AG09309 (cell line): ENCODE data around the gene HTT.

ENCODE experiments used
- DNase-seq: peaks from one replicate; pipeline ENCODE4 v3.0.0-alpha.2; 2010; ENCODE audit warnings: low read depth
- H3K4me3 ChIP-seq: 2 replicates; pipeline ENCODE4 v1.5.1; 2011; ENCODE audit warnings: mild to moderate bottlenecking, low read depth, low read length, moderate library complexity; ENCODE audit not compliant: control insufficient read depth
- CTCF ChIP-seq: IDR thresholded peaks from 2 replicates; pipeline ENCODE4 v1.5.1; 2011; ENCODE audit warnings: mild to moderate bottlenecking, low read depth, low read length, inconsistent platforms; ENCODE audit not compliant: insufficient read depth, control insufficient read depth; ENCODE audit errors: missing control alignments

HTT gene

DNA sequence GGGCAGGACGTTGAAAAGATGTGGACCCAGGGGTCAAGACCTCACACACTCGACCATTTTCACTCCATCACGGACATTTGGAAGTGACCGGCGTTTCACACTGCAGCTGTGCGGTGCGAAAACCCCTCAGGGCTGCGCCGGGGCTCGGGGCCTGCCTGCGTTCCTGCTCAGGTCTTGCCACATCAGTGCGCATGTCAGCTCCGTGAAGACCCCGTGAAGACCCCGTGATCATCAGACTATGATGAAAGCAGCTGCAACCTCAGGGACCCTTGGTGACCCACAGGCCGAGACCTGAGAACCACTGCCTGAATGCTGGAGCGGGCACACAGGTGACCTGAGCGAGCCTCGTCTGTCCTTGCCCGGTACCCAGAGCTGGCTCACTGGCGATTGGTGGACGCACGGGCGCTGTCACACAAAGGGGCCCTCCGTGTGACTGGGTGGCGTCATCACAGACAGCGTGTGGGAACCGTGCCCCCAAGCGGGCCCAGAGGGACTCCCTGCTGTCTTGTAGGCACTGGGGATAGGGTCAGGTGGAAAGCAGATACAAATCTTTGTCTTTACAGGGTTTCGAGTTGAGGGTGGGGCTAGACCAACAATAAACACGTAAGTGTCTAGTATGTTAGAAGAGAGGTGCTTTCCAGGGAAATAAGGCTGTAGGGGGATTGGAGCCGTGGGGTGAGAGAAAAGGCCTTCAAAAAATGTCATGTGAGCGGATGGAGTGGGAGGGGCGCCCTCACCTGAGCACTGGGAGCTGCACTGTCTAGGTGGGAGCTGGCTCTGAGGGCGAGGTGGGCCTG lies 187.1 kb downstream of the HTT start:
- no peak for DNase-seq
- H3K4me3 ChIP-seq = no peak overlapping the region
- TF ChIP-seq CTCF = no peak

DNA sequence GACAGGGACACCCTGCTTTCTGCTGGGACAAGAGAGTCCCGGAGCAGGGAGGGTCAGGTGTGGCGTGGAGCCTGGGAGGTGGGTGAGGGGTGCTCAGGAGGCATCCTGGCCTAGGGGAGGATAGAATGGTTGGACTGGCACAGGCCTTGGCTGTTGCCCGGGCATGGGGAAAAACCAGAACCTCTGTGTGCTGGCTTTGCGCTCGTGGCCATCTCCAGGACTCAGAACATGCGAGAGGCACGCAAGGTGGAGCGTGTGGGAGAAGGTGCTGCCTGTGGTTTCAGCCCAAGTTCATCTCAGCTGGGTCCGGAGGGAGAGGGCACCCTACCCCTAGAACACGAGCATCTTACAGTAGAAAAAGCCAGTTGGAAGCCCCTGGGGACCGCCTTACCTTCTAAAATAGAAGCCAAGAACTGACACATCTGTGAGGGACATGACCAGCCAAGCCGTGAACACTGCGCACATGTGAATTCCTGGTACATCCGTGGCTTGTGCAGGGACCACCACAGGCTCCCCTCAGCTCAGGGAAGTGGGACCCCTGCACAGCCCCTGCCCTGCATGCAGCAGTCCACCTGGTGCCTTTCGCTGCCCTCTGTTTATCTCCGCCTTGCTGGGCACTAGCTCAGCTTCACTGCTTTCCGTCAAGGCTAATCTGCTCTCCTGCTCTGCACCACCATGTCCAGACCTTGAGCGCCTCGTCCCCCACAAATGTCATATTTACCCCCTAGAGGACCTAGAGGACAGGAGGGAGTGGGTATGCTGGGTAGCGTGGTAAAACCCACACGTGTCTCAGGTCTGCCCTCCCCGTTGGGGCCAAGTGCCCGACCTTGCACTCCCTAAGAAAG lies 187.9 kb downstream of the HTT start:
- H3K4me3 ChIP-seq = no peak overlapping the region
- TF ChIP-seq CTCF = no peak
- no peak for DNase-seq

DNA sequence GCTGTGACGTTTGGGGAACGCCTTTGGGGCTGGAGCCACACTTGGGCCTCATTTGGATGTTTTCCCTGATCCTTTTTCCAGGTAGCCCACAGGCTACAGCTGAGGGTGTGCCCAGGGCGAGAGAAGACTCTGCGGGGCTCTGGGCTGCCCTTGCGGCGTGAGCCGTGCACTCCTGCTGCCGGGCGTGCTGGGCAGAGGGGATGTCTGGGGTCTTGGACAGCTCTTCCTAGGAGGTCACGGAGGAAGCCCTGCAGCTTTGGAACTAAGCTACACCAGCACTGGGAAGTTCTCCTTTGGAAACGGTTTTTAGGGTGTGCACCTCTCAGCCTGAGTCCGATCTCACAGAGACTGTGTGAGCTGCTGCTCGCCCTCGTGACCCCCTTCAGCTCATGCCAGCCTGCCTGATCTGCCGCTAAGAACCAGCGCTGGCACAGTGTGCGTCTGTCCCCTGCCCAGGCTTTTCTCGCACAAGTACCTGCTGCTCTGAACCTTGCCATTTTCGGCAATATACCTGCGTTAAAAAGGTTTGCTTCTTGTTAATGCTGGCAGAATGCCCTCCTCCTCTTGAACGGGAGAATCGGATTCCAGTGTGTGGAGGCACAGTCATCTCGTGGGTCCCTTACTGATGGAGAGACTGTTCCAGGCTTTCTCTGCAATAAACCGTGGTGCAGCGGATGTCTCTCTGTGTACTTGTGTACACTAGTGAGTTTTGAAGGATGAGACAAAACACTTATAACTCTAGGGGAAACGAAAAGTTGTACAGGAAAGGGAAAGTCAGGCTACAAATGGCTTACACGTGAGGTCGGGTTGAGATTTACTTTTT lies 188.8 kb downstream of the HTT start:
- H3K4me3 ChIP-seq = no peak overlapping the region
- DNase-seq = no peak
- no peak for TF ChIP-seq CTCF

GRCh38 chr4:3263876-3264193 lies 189.4 kb downstream of the HTT start:
- DNase-seq = no peak
- TF ChIP-seq CTCF = no peak
- H3K4me3 ChIP-seq = no peak overlapping the region

DNA sequence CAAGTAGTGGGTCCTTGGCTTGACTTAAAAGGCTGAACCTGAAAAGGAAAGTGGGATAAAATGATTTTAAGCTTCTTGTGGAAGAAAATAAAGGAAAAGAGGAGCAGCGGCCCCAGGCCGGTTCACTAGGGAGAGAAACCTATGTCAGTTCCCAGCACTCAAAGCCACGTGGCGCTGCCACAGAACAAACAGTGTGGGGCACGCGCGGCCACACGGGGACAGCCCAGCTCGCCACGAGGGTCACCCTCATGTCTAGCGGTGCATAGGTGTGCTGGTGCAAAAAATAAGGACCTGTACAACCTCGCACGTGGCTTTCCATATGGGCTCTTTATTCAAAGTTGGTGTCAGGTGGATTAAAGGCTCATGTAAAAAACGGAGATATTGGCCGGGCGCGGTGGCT lies 191.6 kb downstream of the HTT start:
- no peak overlapping the region for H3K4me3 ChIP-seq
- no peak for TF ChIP-seq CTCF
- no peak for DNase-seq

DNA sequence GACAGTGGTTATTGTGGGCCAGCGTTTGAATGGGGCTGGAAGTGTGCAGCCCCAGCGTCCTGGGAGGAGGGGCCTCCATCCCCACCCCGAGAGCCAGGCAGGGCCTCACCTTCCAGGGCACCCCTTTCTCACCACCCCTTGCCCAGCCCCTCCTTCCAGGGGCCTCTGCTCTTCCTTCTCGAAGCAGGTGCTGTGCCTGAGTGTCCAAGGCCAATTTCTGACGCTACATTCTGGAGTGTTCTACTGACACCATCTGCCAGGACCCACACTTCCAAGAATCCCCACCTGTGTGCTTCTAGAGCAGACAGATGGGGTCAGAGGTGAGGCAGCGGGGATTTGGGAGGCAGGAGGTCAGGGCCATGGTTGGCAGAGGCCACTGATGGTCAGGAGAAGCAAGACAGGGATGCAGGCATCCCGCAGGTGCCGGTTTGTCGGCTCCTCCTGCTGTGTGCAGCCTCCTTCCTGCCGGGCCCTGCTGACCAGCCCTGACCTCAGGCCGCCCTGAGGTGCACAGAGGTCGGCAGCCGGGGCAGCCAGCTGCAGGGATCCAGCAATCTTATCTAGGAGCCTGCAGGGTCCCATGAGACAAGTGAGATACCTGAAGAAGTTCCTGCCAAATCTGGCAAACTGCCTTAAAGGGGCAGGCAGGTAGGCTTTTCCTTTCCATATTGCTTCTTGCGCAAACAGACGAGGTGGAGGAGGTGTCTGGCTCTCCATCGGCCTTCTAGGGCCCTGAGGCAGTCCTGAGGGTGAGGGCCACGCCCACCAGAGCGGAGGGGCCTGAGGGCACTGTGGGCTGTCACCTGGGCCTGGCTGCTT lies 193.3 kb downstream of the HTT start:
- no peak for TF ChIP-seq CTCF
- DNase-seq = no peak
- H3K4me3 ChIP-seq = no peak overlapping the region
